Camera-type eye (tissue), 1 donor: Measurements from ENCODE around the gene NT5C1A. TPM values are rescaled to one million over a fixed set of nuclear protein-coding genes. Genes with fewer than 3 reads are reported as not detected.

Experiments
- total RNA-seq: library from RNA; depleted of rRNA; stranded (reverse); fragments of >200 nt; gene quantifications from one replicate; pipeline ENCODE4 v1.2.3, GENCODE V29; 2014

The NT5C1A gene
- 2.8 TPM for total RNA-seq

DNA sequence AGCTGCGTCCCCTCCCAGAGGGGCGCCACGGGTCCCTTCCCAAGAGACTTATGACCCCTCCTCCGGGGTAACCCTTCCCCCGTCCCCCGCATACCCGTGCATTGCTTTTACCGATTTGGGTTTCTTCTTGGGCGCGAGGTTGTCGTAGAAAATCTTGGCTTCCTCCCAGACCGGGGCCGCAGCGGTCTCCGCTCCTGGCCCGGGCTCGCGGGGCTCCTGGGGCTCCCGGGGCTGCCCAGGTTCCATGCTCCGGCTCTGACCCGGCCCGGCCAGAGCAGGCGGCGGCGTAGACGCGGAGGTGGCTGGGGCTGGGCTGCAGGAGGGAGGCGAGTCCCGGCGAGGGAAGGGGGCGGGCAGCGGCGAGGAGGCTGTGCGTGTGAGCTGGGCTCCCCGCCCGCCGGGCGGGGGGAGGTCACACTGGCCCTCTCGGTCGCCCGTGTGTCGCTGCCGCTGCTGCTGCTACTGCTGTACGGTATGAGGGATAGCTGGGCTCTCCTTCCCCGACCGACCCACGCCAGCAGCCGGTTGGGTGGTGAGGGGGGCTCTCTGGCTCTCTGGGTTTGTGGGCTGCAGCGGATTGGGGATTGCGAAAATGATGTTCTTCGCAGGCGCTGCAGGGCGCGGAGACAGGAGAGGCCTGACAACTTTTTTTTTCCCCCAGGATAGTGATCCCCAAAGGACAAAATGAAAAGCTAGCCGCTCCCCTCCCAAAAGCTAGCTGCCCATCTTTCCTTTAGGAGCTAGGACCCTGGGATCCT lies at the start of gene NT5C1A:
Gene NT5C1A (minus strand): TSS at position 315 of the 758 bp plus-strand sequence. CDS start 69 bp downstream, at position 246.

DNA sequence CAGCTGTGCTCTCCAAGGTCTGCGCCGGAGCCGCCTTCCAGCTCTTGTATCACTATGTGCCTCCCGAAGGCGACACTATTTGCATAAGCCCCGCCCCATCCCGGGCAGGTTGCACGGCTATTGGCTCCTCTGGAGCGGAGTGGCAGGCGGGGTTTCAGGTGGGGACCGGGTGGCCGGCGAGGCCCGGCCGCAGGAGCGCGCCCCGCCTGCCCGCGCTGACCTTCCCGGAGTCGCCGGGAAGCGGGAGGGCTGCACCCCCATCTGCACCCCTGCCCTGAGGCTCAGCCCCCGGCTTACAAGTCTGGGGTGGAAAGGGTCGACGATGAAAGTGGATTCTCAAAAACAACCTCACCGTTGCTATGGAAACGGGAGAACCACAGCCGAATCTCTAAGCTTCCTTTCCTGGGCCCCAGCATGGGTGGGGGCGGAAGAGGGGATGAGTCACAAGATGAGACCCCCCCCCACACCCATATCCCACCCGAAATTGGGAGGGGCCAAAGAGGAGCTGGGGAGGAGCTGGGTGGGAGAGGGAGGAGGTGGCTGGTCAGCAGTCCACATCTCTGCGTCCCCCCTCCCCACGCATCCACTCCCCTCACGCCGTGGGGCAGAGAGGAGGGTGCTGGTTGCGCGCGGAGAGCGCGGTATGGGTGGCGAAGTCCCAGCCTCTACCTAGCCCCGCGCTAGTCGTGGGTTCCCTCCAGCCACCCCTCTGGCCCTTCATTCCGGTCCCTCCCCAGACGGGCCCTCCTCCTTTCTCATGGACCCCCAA lies 19.7 kb upstream of the NT5C1A start, which contains the start of gene HPCAL4:
Gene HPCAL4 (minus strand): TSS at position 51 of the 769 bp plus-strand sequence. CDS start 6,830 bp downstream, outside the sequence.

DNA sequence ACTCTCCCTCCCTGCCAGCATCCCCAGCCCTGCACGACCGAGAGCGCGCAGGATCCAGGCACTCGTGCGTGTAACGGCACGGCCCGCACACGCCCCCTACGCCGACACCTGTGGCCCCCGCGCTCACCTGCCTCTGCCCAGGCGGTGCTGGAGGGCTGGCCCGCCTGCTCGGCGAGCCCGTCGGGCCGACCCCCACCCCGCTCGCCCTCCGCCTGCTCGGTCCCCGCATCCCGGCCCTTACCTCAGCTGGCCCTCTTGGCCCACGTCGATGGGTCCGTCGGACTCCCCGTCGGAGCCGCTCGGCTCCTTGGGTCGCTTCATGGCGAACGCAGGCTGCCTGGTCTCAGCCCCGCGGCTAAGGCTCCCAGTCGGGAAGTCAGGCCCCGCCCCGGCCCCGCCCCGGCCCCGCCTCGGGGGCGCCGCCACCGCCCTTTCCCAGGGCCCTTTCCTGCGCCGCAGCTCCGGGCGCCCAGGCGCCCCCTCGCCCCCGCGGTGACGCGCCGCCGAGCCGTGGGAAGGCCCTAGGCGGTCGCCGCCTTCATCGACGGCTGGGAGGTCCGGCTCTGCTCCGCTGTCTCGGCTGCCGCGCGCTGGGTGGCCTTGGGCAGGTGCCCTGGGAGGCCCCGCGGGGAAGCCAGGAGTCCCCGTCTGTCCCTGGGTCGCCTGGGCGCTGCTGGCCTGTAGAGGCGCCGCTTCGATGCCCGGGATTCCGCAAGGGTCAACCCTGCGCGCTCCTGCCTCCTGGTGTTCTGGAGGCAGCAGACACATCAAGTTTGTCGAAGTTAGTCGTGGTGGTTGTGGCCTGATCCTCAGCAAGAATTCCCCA lies 32.4 kb downstream of the NT5C1A start, which contains the start of gene HEYL:
Gene HEYL (minus strand): TSS at position 339 of the 826 bp plus-strand sequence. CDS start 18 bp downstream, at position 321.

Other genes starting within 250 kb of the NT5C1A start
- not detected for gene BMP8A, start 180.5 kb downstream of the NT5C1A start, total RNA-seq
- 127 TPM for gene PABPC4, start 95.3 kb downstream of the NT5C1A start, total RNA-seq
- gene HEYL, start 32.5 kb downstream of the NT5C1A start, total RNA-seq, result 16.3 TPM
- 5.7 TPM for gene HPCAL4, start 19.3 kb upstream of the NT5C1A start, total RNA-seq
- 33.5 TPM for gene PPIE, start 66.8 kb upstream of the NT5C1A start, total RNA-seq
- 0.66 TPM for gene OXCT2, start 99.2 kb upstream of the NT5C1A start, total RNA-seq
- gene BMP8B, start 116.8 kb upstream of the NT5C1A start, total RNA-seq, result 6.8 TPM
- 39.6 TPM for gene TRIT1, start 211.4 kb upstream of the NT5C1A start, total RNA-seq
- 11.5 TPM for gene MYCL, start 229.8 kb upstream of the NT5C1A start, total RNA-seq